HFFc6 (cell line): ENCODE measurements around the gene RASGRF2. TPM values are rescaled to one million over a fixed set of nuclear protein-coding genes. Genes with fewer than 3 reads are reported as not detected.
A peak's percentile ranks its signal among the peaks of the same experiment; 100 is the strongest.
"Not testable (repeated sequence)": the region's sequence is repeated elsewhere in the genome, so short reads cannot be mapped to it uniquely, and the experiment has no call there.

Source experiments
- DNase-seq: peaks from one replicate; pipeline ENCODE4 v3.0.0-alpha.2; 2018
- H3K27ac Mint-ChIP-seq: 2 replicates; pipeline ENCODE4 v1.8.0; 2020; ENCODE audit warnings: mild to moderate bottlenecking, mixed read lengths
- H3K27me3 Mint-ChIP-seq: 2 replicates; pipeline ENCODE4 v1.8.0; 2021; ENCODE audit warnings: mild to moderate bottlenecking, moderate library complexity, mixed read lengths; ENCODE audit not compliant: insufficient read depth
- H3K36me3 Mint-ChIP-seq: 2 replicates; pipeline ENCODE4 v1.8.0; 2021; ENCODE audit warnings: low read depth, mixed read lengths
- H3K4me1 Mint-ChIP-seq: 2 replicates; pipeline ENCODE4 v1.8.0; 2020; ENCODE audit warnings: low read depth, mixed read lengths
- H3K4me3 Mint-ChIP-seq: 2 replicates; pipeline ENCODE4 v1.8.0; 2020; ENCODE audit warnings: mild to moderate bottlenecking, moderate library complexity, mixed read lengths
- H3K9me3 Mint-ChIP-seq: 2 replicates; pipeline ENCODE4 v1.8.0; 2020; ENCODE audit warnings: mild to moderate bottlenecking, mixed read lengths
- CTCF ChIP-seq: fragments of 200-600 bp; sonication (generic); IDR thresholded peaks from 2 replicates; pipeline ENCODE4 v1.5.0; 2021; ENCODE audit warnings: antibody characterized with exemption, mild to moderate bottlenecking
- total RNA-seq, 6 experiments: library from RNA; stranded (reverse); fragmentation: NEBNext Ultra II Directional; extraction: Animal tissue kit (Norgen Biotek cat#: 25700); gene quantifications; 2 replicates in 1 of 6; 3 replicates in 5 of 6; pipeline ENCODE4 v1.2.3, GENCODE V29; 2021

Gene RASGRF2
- total RNA-seq, 6 experiments from 2014 or later = 0.21 to 0.97 (median 0.69) TPM

- Mint-ChIP-seq H3K27me3 (no peaks in the 10 kb centered on the region), H3K9me3 (peaks cover 22% of the 10 kb centered on the region)
These were observed 296.6 kb downstream of the RASGRF2 start for GRCh38 chr5:81256766-81257165.

GRCh38 chr5:81262796-81263195, 302.6 kb downstream of the RASGRF2 start:
- H3K4me1 Mint-ChIP-seq, H3K27ac Mint-ChIP-seq, DNase-seq, H3K27me3 Mint-ChIP-seq, H3K4me3 Mint-ChIP-seq: not testable (repeated sequence)
- Mint-ChIP-seq H3K36me3 (peaks cover 30% of the 10 kb centered on the region), H3K9me3 (peaks cover 32% of the 10 kb centered on the region)

More at GRCh38 chr5:81256766-81257165, 296.6 kb downstream of the RASGRF2 start:
- H3K4me1 Mint-ChIP-seq = no peaks in the 10 kb centered on the region
- no peak for TF ChIP-seq CTCF
- H3K4me3 Mint-ChIP-seq = no peak overlapping the region
- peaks cover 21% of the 10 kb centered on the region for H3K36me3 Mint-ChIP-seq
- no peak overlapping the region for H3K27ac Mint-ChIP-seq
- no peak for DNase-seq

- H3K4me1 Mint-ChIP-seq = peaks cover 31% of the 10 kb centered on the region
These were observed 304.9 kb downstream of the RASGRF2 start for GRCh38 chr5:81265101-81265500.

GRCh38 chr5:81268521-81269196, 308.5 kb downstream of the RASGRF2 start:
- no peaks in the 10 kb centered on the region for H3K9me3 Mint-ChIP-seq
- peak overlapping the region; percentile 83 for H3K27ac Mint-ChIP-seq
- H3K4me1 Mint-ChIP-seq = peaks cover 35% of the 10 kb centered on the region
- H3K4me3 Mint-ChIP-seq = peak overlapping the region; percentile 47
- H3K27me3 Mint-ChIP-seq = no peaks in the 10 kb centered on the region
- peak; percentile 86 for DNase-seq
- no peaks in the 10 kb centered on the region for H3K36me3 Mint-ChIP-seq
- TF ChIP-seq CTCF = no peak

More at GRCh38 chr5:81265101-81265500, 304.9 kb downstream of the RASGRF2 start:
- DNase-seq = peak; percentile 4
- Mint-ChIP-seq H3K36me3 (peaks cover 24% of the 10 kb centered on the region), H3K4me3 (no peak overlapping the region), H3K9me3 (peaks cover 27% of the 10 kb centered on the region), H3K27me3 (no peaks in the 10 kb centered on the region), H3K27ac (no peak overlapping the region)
- TF ChIP-seq CTCF = no peak

GRCh38 chr5:81269751-81270393, 309.7 kb downstream of the RASGRF2 start:
- no peaks in the 10 kb centered on the region for H3K27me3 Mint-ChIP-seq
- peaks cover 4% of the 10 kb centered on the region for H3K9me3 Mint-ChIP-seq
- no peak for DNase-seq
- H3K4me1 Mint-ChIP-seq = peaks cover 35% of the 10 kb centered on the region
- peaks cover 6% of the 10 kb centered on the region for H3K36me3 Mint-ChIP-seq
- TF ChIP-seq CTCF = no peak
- no peak overlapping the region for H3K4me3 Mint-ChIP-seq
- H3K27ac Mint-ChIP-seq = peak overlapping the region; percentile 83; the same call in 1 of the 2 replicates

- H3K4me1 Mint-ChIP-seq = peaks cover 28% of the 10 kb centered on the region
- not testable (repeated sequence) for DNase-seq, H3K27ac Mint-ChIP-seq, H3K27me3 Mint-ChIP-seq, H3K4me3 Mint-ChIP-seq
- peaks cover 11% of the 10 kb centered on the region for H3K36me3 Mint-ChIP-seq
- peaks cover 11% of the 10 kb centered on the region for H3K9me3 Mint-ChIP-seq
These were observed 310.3 kb downstream of the RASGRF2 start for GRCh38 chr5:81270394-81271027.
